Spleen (tissue), 7 donors: ENCODE measurements around the gene NHEJ1.

Experiments
- CTCF ChIP-seq, 11 experiments: fragments of 200-600 bp in 7 of 11; fragments of 450-650 bp in 4 of 11; sonication (generic) in 4 of 11; IDR thresholded peaks in 8 of 11; conservative IDR thresholded peaks in 3 of 11; 1 replicate in 7 of 11; 2 replicates in 4 of 11; pipeline versions ENCODE4 v1.4.0 to v1.8.0; 2016 to 2021; ENCODE audit warnings: antibody characterized with exemption in 11 of 11, inconsistent platforms in 4 of 11, mild to moderate bottlenecking in 1 of 11
- POLR2A ChIP-seq, 3 donors: fragments of 450-650 bp; IDR thresholded peaks; one replicate each; pipeline ENCODE4 v1.5.1; 2017; ENCODE audit warnings: antibody characterized with exemption in 3 of 3, mild to moderate bottlenecking in 1 of 3
- donor health status: DM: no; HTN: no; CAD: no; lungs with moderate emphysema.
- donor health status: DM: no; HTN: no; CAD: no.
- donor health status: DM: no; HTN: no; CAD: no.

GRCh38 chr2:219116776-219117646 is 43.6 kb downstream of the NHEJ1 start:
- no peak for TF ChIP-seq CTCF (IDR thresholded peaks at IDR 0.05 in 8 of 11, conservative IDR thresholded peaks at IDR 0.05 in 3 of 11)
- TF ChIP-seq POLR2A (IDR thresholded peaks at IDR 0.05), result no peak
